NCI-H2107 treated with DMSO at 0.1 percent for 48 hours (cell line): ENCODE measurements around the gene SUSD4.

ENCODE experiments used
- DNase-seq: peaks from one replicate; lab custom pipeline; 2025; ENCODE audit not compliant: unreplicated experiment; lab: John Stamatoyannopoulos, UW

The SUSD4 gene

DNA sequence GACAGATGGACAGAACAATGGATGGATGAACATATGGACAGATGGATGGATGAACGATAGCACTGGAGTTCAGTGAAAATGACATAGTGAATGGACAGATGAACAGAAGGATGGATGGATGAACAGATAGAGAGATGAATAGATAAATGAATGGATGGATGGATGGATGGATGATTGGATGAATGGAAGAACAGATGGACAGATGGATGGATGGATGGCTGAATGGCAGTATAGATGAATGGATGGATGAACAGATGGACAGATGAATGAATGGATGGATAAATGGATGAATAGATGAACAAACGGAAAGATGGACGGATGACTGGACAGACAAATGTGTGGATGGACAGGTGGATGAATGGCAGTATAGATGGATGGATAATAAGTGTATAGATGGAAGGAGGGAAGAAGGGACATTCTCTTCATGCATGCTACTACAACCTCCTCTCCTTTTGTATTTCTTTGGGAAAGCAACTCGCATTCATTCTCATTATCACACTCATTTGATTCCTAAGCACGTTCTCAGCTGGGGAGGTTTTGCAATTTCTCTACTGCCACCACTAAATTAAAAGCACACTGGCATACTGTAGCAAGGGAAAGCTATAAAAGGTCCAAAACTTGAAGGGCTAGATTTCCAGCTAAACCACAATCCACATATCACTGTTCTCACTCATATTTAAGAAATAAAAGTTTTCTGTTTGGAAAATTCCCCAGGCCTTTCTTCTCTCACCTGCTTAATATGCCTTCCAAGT is 34.1 kb downstream of the SUSD4 start:
- DNase-seq = no peak

DNA sequence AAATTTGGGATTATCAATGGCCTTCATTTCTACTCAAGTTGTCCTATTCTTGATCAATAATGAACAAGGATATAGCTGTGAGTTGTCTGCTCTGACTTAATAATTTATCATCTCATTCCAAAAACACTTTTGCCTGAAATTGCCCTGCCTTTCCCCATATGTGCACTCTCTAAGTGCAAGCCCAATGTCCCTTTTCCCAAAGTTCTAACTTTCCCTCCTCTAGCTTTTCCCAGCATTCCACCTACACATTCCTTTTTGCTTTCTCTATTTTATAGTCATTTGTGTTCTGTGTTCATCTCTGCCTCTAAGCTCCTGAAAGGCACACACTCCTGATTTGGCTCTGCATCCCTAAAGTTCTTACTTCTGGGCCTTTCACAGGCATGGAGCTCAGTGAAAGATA is 34.7 kb downstream of the SUSD4 start:
- DNase-seq = no peak

DNA sequence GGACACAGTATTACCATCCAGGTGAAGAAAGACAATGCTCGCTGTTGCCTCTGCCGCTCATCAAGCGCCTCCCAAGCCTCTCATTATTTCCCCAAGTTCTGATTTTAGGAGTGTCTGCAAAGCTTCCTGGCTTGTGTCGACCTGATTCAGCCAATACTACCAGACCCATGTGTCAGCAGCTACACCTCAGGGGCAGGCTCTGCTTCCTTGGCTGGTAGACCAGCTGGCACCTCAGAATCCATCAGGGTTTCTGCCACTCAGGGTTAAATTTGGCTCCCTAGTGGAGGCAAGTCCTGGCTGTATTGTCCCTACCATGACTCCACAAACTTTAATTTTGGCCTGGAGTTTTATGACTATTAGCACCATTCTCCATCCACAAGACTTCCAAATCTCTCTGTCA is 35.4 kb downstream of the SUSD4 start:
- DNase-seq = no peak

DNA sequence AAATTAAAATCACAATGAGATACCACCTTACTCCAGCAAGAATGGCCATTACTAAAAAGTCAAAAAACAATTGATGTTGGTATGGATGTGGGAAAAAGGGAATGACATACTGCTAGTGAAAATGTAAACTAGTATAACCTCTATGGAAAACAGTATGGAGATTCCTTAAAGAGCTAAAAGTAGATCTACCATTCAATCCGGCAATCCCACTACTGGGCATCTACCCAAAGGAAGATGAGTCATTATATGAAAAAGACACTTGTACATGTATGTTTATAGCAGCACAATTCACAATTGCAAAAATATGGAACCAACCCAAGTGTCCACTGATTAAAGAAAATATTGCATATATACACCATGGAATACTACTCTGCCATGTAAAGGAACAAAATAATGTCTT is 37.2 kb downstream of the SUSD4 start:
- DNase-seq = no peak

DNA sequence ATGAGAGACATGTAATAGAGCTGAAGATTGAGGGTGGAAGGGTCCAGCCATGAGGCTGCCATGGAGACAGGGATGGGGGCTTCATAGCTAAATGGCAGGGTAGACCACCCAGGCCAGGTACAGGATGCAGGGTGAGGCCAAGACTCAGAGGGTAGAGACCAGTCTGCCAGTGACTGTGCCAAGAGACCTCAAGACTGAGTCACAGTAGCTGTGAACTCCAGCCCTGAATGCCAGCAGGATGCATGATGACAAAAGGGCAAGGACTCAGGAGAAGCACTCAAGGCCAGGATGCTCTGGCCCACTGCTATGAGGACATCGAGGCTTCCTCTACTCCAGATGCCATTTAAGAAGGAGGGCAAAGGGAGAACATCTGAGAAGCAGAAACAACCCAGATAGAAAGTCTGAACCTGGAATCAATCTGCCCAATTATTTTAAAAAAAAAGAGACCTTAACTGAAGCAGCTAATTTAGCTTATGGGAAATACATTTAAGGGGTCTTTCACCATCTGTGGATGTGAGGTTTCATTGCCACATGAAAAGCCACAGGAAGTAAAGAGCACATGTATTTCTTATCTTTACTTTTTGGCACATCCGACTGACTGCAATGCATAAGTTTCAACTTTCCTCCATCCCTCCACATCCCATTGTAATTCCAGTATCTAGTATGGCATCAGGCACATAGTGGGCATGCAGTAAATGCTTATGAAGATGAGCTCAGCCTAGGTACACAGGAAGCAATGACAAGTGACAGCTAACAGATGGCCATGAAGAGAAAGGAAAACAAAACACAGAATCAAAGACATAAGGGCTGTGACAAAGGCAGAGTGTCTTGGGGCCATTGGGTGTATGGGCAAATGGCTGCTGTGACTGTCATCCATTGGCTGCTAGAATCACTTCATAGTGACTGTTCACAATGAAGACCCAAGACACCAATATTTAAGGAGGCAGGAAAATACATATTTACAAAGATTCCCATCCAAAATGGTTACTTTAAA is 40.2 kb downstream of the SUSD4 start:
- no peak for DNase-seq

DNA sequence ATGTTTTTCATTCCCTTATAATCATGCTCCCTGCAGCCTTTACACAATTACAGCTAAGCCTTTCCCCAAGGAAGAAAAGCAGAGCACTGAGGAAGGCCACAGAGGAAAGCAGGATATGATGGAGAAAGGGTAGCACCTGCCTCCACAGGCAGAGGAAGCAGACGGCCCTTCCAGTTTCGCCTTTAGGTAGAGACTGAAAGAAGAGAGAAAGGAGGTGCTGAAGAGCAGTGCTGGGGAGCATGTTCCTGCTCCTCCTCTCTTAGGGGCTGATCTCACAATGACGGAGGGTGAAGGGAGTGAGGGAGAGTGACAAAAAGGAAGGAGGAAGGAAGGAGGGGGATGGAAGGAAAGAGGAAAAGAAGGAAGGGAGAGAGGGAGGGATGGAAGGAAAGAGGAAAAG is 41.1 kb downstream of the SUSD4 start:
- no peak for DNase-seq

DNA sequence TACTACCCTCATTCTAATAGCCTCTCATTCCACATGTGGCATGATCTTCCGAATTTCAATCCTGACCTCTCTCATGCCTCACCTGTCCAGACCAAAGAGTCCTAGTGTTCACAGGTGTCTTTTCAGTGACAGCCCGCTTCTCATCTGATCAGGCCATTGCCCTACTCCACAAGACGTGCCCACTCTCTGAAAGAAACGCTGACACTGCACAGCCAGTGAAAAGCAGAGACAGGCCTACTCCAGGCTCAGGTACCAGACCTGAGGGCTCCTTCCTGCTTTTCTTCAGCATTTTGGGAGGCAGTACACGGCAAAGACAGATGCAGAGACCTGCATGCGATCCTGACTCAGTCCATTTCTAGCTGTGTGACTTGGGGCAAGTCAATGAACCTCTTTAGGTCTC is 43.0 kb downstream of the SUSD4 start:
- DNase-seq = no peak

DNA sequence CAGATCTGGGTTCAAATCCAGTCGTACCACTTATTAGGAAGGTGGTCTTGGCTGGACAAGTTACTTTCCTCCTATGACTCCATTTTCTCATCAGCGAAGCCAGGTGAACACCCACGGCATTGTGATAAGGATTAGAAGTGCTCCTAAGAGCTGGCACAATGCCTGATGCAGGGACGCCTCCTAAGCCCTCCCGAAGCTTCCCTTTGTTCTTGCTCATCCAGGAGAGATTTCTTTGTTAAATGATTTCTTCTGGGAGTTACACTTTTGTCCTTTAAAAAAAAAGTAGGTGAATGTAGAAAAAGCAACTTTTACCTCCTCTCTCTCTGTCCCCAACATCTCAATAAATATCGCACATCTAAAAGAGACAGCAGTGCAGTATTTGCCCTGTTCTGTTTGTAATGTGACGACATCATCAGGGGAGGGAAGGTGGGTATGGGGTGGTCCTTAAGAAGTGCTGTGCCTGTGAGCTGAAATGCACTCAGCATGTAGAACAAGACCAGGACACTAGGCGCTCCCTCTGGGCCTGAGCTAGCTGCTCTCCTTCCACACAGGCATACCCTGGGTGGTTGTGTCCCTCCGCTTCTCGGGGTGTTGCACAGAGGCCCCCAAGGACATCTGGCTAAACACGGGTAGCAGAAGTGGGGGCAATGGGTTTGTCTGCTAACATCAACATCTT is 43.9 kb downstream of the SUSD4 start:
- no peak for DNase-seq

DNA sequence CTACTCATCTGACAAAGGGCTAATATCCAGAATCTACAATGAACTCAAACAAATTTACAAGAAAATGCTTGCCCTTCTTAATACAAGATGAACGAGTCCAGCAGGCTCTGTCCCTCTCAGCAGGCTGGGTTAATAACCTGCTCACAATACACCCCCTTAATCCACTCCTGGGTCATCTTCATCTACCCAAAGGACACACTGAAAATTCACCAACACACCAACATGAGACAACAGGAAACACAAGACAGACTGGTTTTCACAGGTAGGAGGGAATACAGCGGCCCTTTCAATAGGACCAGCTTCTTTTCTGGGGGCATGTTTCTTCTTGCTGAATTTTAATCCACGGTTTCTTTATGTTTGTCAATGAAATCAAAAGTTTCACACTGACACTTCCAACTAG is 44.6 kb downstream of the SUSD4 start:
- DNase-seq = no peak

DNA sequence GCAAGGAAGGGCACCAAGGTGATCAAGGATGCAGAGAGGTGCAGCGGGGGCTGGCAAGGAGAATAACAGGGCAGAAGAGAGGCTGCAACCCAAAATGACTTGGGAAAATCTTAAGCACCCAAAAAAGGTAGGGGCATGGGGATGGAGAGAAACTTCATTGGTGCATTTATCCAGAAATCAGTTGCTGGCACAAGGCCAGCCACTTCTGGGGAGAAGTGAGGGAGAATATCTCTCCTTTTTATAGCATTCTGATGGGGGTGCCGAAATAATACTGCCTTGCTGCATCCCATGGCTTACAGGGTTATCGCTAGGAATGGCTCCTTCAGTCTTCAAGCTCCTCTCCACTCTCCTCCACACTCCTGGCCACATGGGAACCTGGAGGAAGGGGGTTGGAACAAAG is 47.9 kb downstream of the SUSD4 start:
- DNase-seq = no peak

DNA sequence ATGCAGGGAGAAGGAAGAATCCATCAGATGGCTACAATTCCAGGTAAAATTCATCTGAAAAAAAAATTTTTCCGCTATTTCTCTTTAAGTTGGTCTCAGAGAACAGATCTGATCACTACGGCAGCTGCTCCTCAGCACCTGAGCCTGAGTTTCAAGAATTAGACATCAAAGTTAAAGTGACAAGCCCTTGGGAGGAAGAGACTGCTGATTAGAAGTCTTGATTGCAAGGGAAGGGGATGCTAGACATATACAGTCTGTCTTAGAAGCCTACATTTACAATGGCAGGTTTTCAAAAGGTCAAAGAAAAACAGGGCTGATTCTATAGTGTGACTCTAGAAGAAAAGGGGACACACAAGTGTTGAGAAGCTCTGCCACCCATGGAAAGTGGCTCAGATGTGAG is 48.3 kb downstream of the SUSD4 start:
- DNase-seq = no peak

DNA sequence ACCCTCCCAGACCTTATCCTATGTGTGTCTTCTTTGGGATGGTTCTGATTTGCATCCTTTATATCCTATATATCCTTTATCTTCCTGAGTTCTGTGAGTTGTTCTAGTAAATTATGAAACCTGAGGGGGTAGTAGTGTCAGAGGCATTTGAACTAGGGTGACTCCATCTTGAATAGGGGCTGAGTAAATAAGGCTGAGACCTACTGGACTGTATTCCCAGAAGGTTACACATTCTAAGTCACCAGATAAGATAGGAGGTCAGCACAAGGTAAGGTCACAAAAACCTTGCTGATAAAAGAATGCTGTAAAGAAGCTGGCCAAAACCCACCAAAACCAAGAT is 50.6 kb downstream of the SUSD4 start:
- no peak for DNase-seq

DNA sequence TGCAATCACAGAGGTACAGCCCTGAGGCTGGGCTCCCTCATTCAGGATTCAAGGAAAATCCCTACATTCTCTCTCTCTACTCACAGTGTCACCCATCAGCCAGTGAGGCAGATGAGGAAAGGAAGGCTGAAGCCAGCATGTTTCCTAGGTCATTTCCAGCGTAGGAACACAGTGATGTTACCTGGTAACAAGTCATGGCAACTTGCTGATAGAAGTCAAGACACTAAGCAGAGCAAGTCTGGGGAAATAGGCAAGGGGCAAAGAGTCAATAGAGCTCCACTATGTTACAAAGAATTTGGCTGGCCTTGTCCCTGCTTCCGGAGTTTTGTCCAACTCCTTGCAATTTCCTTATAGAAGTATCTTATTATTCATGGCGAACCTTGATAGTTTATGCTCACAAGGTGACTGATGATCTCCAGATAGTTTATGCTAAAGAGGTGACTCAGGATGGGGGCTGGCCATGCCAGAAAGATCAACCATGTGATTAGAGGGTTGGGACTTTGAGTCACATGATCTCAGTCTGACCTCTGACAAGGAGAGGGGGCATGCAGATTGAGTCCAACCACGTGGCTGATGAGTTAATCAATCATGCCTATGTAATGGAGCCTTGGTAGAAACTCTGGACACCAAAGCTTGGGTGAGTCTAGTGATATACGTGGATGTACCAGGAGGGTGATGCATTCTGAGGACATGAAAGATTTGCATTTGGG is 51.1 kb downstream of the SUSD4 start:
- DNase-seq = no peak

DNA sequence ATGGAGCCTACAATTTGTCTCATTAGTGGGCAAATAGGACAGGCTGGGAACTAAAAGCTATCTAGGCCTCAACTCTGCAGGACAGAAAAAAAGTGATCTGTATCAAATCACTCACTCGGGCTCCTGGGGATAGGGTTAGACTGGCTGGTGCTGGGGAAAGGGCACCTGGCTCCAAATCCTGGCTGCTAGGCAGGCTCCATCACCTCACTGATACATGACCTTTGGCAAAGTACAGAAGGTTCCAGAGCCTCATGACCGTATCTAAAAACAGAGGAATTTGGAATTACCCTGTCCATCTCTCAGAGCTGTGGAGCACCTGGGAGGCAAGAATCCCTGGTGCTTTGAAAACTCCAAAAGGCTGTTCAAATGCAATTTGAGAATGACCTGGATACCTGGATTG is 51.7 kb downstream of the SUSD4 start:
- DNase-seq = no peak

DNA sequence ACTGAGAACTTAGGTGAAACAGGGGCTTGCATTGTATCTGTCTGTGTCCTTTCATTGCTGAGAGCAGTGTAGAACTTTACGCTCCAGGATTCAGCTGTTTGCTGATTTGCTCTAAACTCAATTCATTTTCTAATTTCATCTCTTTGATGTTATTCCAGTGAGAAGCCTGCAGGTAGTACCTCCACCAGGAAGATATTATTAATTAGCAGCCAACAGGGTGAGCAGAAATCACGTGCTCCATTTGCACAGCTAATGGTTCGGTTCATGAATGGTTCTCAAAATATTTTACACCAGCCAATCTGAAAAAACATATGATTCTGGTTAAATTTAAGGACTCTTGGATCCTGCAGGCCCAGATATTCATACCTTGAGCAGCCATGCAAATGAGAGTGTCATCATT is 52.1 kb downstream of the SUSD4 start:
- DNase-seq = no peak

DNA sequence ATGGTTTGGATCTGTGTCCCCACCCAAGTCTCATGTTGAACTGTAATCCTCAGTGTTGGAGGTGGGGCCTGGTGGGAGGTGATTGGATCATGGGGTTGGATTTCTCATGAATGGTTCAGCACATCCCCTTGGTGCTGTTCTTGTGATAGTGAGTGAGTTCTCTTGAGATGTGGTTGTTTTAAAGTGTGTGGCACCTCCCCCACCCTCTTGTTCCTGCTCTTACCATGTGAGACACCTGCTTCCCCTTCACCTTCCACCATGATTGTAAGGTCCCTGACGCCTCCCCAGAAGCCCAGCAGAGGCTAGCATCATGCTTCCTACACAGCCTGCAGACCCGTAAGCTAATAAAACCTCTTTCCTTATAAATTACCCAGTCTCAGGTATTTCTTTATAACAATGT is 55.8 kb downstream of the SUSD4 start:
- no peak for DNase-seq

DNA sequence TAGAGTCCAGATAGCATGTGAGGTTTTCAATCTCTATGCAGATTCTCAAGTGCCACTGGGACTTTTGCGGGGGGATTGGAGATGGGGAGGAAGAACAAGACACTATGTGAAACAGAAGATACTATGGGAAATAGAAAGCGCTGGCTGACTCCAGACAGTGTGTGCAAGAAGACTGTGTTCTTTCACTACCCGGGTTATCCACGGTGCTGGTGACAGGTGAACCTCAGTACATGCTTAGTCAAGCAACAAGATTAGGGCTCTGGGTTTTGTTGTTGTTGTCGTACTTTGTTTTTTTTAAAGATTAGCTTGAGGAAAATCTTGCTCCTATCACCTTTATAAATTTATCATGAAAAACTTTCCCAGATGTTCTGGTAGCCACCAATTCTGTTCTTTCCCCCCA is 56.4 kb downstream of the SUSD4 start:
- DNase-seq = no peak

DNA sequence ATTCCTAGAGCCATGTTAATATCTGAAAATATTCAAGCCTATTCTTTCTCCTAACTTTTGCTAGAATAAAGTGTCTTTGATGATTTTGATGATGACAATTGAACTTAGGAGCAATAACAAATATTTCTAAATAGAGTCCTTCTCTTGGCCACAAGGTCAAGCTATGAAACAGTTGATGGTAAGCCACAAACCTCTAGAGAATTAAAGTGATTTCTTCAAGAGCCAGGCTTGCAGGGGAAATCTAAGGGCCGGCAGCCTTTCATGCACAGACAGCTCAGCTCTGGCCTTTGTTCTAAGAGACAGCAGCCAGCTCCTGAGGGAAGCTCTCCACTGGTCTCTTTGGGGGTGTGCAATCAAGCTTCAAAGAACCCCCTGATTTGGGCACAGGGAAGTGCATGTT is 59.0 kb downstream of the SUSD4 start:
- DNase-seq = no peak

DNA sequence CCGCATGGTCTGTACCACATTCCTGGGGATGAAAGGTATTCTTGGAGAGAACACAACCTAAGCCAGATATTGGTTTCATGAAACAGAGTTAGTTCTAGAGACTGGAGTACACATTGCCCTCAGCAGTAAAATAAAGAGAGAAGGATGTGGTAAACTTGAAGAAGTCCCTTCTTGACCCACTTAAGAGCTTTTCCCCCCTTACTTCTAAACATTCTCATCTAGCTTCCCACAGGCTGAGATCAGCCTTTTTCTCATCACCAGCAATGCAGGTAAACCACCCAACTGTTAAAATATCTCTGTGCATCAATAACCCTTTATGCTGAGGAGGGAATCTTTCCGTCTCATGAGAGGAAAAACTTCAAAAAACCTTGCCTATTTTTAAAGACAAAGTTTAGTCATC is 62.6 kb downstream of the SUSD4 start:
- no peak for DNase-seq

DNA sequence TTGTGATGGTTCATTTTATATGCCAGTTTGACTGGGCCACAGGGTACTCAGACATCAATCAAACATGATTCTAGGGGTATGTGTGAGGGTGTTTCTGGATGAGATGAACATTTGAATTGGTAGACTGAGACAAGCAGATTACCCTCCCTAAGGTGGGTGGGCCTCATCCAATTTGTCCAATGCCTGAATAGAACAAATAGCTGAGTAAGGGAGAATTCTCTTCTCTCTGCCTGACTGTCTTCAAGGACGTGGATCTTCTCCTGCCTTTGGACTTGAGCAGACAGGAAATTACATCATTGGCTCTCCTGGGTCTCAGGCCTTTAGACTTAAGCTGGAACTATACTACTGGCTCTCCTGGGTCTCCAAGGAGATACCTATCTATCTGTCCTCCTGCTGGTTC is 64.4 kb downstream of the SUSD4 start:
- DNase-seq = no peak

DNA sequence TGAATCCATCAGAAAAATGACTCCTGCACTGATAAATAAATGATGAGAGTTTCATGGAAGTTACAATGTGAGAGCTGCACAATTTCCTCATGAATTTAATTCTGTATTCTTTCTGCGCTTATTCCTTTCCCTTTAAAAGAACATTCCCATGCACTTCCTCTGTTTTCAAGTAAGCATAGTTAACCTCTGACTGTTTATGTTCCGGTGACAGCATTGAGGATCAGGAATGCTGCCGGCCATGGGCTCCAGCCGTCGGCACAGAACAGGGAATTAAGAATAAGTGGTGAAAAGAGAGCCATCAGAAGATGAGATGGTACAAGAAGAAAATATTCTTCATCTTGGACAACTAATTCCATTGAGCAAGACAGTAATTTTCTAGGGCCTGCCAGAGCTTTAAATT is 65.3 kb downstream of the SUSD4 start:
- DNase-seq = no peak
